OCI-LY1 (cell line): ENCODE measurements around the gene POPDC3.

Experiments used
- H2AFZ ChIP-seq: fragments of 200-600 bp; sonication (generic), shearing (Covaris generic); 2 replicates; pipeline ENCODE4 v1.6.0; 2014; ENCODE audit warnings: antibody characterized with exemption, mild to moderate bottlenecking, low read length
- H3F3A ChIP-seq: fragments of 200-600 bp; sonication (generic), shearing (Covaris generic); 2 replicates; pipeline ENCODE4 v1.6.0; 2014; ENCODE audit warnings: mild to moderate bottlenecking, antibody characterized with exemption, low read length, moderate library complexity; ENCODE audit not compliant: insufficient read depth
- H3K27ac ChIP-seq: fragments of 200-600 bp; sonication (generic); 2 replicates; pipeline ENCODE4 v1.5.1; 2014; ENCODE audit warnings: low read length, mixed run types, mild to moderate bottlenecking, low read depth; ENCODE audit not compliant: poor library complexity, severe bottlenecking
- H3K27me3 ChIP-seq: fragments of 200-600 bp; sonication (generic); 2 replicates; pipeline ENCODE4 v1.6.0; 2014; ENCODE audit warnings: antibody characterized with exemption, mild to moderate bottlenecking, low read length, moderate library complexity; ENCODE audit not compliant: insufficient read depth
- H3K36me3 ChIP-seq: fragments of 200-600 bp; sonication (generic); 2 replicates; pipeline ENCODE4 v1.6.1; 2014; ENCODE audit warnings: mild to moderate bottlenecking, antibody characterized with exemption, low read length, moderate library complexity, mixed read lengths; ENCODE audit not compliant: insufficient read depth
- H3K4me1 ChIP-seq: fragments of 200-600 bp; sonication (generic); 2 replicates; pipeline ENCODE4 v1.5.1; 2014; ENCODE audit warnings: mild to moderate bottlenecking, low read length, moderate library complexity; ENCODE audit not compliant: insufficient read depth, severe bottlenecking
- H3K4me2 ChIP-seq: fragments of 200-600 bp; sonication (generic), shearing (Covaris generic); 2 replicates; pipeline ENCODE4 v1.6.1; 2014; ENCODE audit warnings: low read length
- H3K4me3 ChIP-seq: fragments of 200-600 bp; sonication (generic); 2 replicates; pipeline ENCODE4 v1.5.1; 2014; ENCODE audit warnings: low read length, low read depth, mild to moderate bottlenecking, mixed read lengths; ENCODE audit not compliant: poor library complexity, severe bottlenecking
- H3K79me2 ChIP-seq: fragments of 200-600 bp; shearing (Covaris generic); 2 replicates; pipeline ENCODE4 v1.6.1; 2016; ENCODE audit warnings: mixed run types, low read length, mixed read lengths; ENCODE audit not compliant: insufficient read depth
- H3K9ac ChIP-seq: fragments of 200-600 bp; sonication (generic), shearing (Covaris generic); 2 replicates; pipeline ENCODE4 v1.6.1; 2014; ENCODE audit warnings: mild to moderate bottlenecking, low read length, mixed read lengths
- H3K9me2 ChIP-seq: fragments of 200-600 bp; sonication (generic), shearing (Covaris generic); 2 replicates; pipeline ENCODE4 v1.6.1; 2014; ENCODE audit warnings: low read depth, mild to moderate bottlenecking, low read length, mixed read lengths
- H3K9me3 ChIP-seq: fragments of 200-600 bp; shearing (Covaris generic); 2 replicates; pipeline ENCODE4 v1.6.1; 2014; ENCODE audit warnings: low read length, mixed read lengths
- H4K20me1 ChIP-seq: fragments of 200-600 bp; sonication (generic), shearing (Covaris generic); 2 replicates; pipeline ENCODE4 v1.6.0; 2016; ENCODE audit warnings: mild to moderate bottlenecking, low read length; ENCODE audit not compliant: insufficient read depth
- EZH2 ChIP-seq: fragments of 200-600 bp; sonication (generic), shearing (Covaris generic); IDR thresholded peaks from 2 replicates; pipeline ENCODE4 v1.8.0; 2017; ENCODE audit warnings: borderline replicate concordance, mixed run types, mild to moderate bottlenecking, antibody characterized with exemption, low read length, moderate library complexity, mixed read lengths
- TF ChIP-seq, protein P1 (sequence below): fragments of 200-600 bp; sonication (generic), shearing (Covaris generic); IDR thresholded peaks from 2 replicates; pipeline ENCODE4 v1.5.1; 2017; ENCODE audit warnings: mild to moderate bottlenecking, antibody characterized with exemption, low read length, moderate library complexity, mixed read lengths

The POPDC3 gene

DNA sequence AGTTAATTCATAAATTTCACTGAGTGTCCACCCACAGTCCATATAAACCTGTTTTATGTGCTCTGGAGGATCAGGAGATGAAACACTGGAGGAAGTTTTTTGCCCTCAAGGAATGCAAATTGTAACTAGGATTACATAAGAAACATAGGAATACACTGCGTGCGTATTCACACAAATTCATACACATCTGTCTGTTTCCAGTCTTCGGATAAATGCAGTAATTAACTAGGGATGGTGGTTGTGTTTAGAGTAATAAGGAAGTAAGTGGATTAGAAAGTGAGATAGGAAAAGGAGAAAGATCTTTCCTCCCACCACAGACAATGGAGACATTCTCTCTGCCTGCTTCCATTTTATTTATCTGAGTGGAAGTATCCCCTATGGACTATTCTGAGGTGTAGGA, 35.7 kb upstream of the POPDC3 start:
- Histone ChIP-seq H3K36me3 (no peaks in the 10 kb centered on the region), H3K4me3 (no peak overlapping the region), H3K79me2 (no peaks in the 10 kb centered on the region), H2AFZ (no peak overlapping the region), H3K27me3 (no peaks in the 10 kb centered on the region), H3K27ac (no peak overlapping the region), H3K9ac (no peak overlapping the region), H3F3A (no peaks in the 10 kb centered on the region), H3K4me1 (no peaks in the 10 kb centered on the region), H3K9me2 (no peaks in the 10 kb centered on the region), H3K4me2 (no peak overlapping the region), H4K20me1 (no peaks in the 10 kb centered on the region), H3K9me3 (no peaks in the 10 kb centered on the region)
- TF ChIP-seq, protein P1, sequence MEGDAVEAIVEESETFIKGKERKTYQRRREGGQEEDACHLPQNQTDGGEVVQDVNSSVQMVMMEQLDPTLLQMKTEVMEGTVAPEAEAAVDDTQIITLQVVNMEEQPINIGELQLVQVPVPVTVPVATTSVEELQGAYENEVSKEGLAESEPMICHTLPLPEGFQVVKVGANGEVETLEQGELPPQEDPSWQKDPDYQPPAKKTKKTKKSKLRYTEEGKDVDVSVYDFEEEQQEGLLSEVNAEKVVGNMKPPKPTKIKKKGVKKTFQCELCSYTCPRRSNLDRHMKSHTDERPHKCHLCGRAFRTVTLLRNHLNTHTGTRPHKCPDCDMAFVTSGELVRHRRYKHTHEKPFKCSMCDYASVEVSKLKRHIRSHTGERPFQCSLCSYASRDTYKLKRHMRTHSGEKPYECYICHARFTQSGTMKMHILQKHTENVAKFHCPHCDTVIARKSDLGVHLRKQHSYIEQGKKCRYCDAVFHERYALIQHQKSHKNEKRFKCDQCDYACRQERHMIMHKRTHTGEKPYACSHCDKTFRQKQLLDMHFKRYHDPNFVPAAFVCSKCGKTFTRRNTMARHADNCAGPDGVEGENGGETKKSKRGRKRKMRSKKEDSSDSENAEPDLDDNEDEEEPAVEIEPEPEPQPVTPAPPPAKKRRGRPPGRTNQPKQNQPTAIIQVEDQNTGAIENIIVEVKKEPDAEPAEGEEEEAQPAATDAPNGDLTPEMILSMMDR: no peak
- TF ChIP-seq EZH2: no peak

GRCh38 chr6:105214668-105215067, 34.9 kb upstream of the POPDC3 start:
- no peaks in the 10 kb centered on the region for H3K4me1 ChIP-seq
- H3K9ac ChIP-seq: no peak overlapping the region
- no peaks in the 10 kb centered on the region for H3K27me3 ChIP-seq
- H3K4me3 ChIP-seq: no peak overlapping the region
- no peaks in the 10 kb centered on the region for H3K9me3 ChIP-seq
- no peak overlapping the region for H3K4me2 ChIP-seq
- TF ChIP-seq, protein P1: no peak
- no peak for TF ChIP-seq EZH2
- H3F3A ChIP-seq: no peaks in the 10 kb centered on the region
- no peaks in the 10 kb centered on the region for H3K79me2 ChIP-seq
- no peak overlapping the region for H2AFZ ChIP-seq
- H4K20me1 ChIP-seq: no peaks in the 10 kb centered on the region
- H3K27ac ChIP-seq: no peak overlapping the region
- H3K36me3 ChIP-seq: no peaks in the 10 kb centered on the region
- H3K9me2 ChIP-seq: no peaks in the 10 kb centered on the region

DNA sequence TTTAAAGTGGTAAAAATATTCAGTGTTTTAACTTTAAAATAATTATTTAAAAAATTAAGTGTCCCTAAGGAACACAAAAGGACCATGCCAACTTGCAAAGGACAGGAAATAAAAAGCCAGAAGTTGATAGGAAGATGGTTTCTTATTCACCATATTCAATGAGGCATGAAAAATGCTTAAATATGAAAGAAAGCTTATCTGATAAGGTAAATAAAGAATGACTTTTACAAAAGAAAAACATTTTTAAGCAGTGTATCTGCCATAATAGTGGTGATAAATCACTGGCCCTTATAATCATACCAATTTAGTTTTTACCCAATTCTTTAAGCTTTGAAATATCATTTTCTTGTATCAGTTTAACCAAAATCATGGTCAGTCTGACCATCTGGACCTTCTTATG, 33.5 kb upstream of the POPDC3 start:
- H4K20me1 ChIP-seq: no peaks in the 10 kb centered on the region
- H3K79me2 ChIP-seq: no peaks in the 10 kb centered on the region
- no peak overlapping the region for H2AFZ ChIP-seq
- no peaks in the 10 kb centered on the region for H3K27me3 ChIP-seq
- H3K4me2 ChIP-seq: no peak overlapping the region
- no peak for TF ChIP-seq EZH2
- TF ChIP-seq, protein P1: no peak
- no peaks in the 10 kb centered on the region for H3K9me2 ChIP-seq
- no peak overlapping the region for H3K4me3 ChIP-seq
- no peaks in the 10 kb centered on the region for H3K4me1 ChIP-seq
- H3K9me3 ChIP-seq: no peaks in the 10 kb centered on the region
- H3F3A ChIP-seq: no peaks in the 10 kb centered on the region
- no peaks in the 10 kb centered on the region for H3K36me3 ChIP-seq
- H3K27ac ChIP-seq: no peak overlapping the region
- no peak overlapping the region for H3K9ac ChIP-seq
